H1 (cell line): ENCODE results near the gene KRTAP10-2. TPM values are rescaled to one million over a fixed set of nuclear protein-coding genes. Genes with fewer than 3 reads are reported as not detected.
A peak's percentile ranks its signal among the peaks of the same experiment; 100 is the strongest.

Experiments
- CTCF ChIA-PET: fragments of 300-600 bp; sonication (Branson Sonifier 250); formaldehyde crosslinking; loops from one replicate; lab custom pipeline; 2021; ENCODE audit not compliant: partially characterized antibody; lab: Charles Lee
- POLR2A ChIA-PET: fragments of 300-600 bp; sonication (Branson Sonifier 250); formaldehyde crosslinking; loops from one replicate; lab custom pipeline; 2021; ENCODE audit warnings: inconsistent platforms; ENCODE audit not compliant: partially characterized antibody; lab: Charles Lee
- DNase-seq, 2 experiments: peaks; one replicate each; pipeline versions ENCODE4 v3.0.0 to v3.0.0-alpha.2; 2010 to 2022; ENCODE audit warnings: low spot score in 2 of 2, low read depth in 1 of 2, mixed read lengths in 1 of 2
- FAIRE-seq: peaks from 2 replicates; lab custom pipeline; 2011; peaks lifted over from hg19 to GRCh38; lab: Jason Lieb, UNC
- H2AFZ ChIP-seq: 2 replicates; pipeline ENCODE4 v1.8.1; 2012; ENCODE audit warnings: low read length, inconsistent platforms
- H2AK5ac ChIP-seq: 2 replicates; pipeline ENCODE4 v1.6.1; 2013; ENCODE audit warnings: low read depth, low read length
- H2BK120ac ChIP-seq: replicated peaks from 2 replicates; pipeline ENCODE3; 2013; ENCODE audit warnings: low read depth, low read length, inconsistent platforms
- H2BK12ac ChIP-seq: 2 replicates; pipeline ENCODE4 v1.6.1; 2013; ENCODE audit warnings: low read depth, low read length
- H2BK15ac ChIP-seq: 2 replicates; pipeline ENCODE4 v1.6.1; 2013; ENCODE audit warnings: low read length
- H2BK20ac ChIP-seq: 2 replicates; pipeline ENCODE4 v1.6.1; 2013; ENCODE audit warnings: low read length
- H2BK5ac ChIP-seq: 2 replicates; pipeline ENCODE4 v1.6.1; 2013; ENCODE audit warnings: low read depth, low read length
- H3K14ac ChIP-seq: 2 replicates; pipeline ENCODE4 v1.6.1; 2013; ENCODE audit warnings: inconsistent platforms; ENCODE audit not compliant: insufficient read length
- H3K18ac ChIP-seq: 2 replicates; pipeline ENCODE4 v1.6.1; 2013; ENCODE audit warnings: low read length; ENCODE audit errors: extremely low read depth
- H3K23ac ChIP-seq: 2 replicates; pipeline ENCODE4 v1.6.1; 2013; ENCODE audit warnings: inconsistent platforms; ENCODE audit not compliant: insufficient read length
- H3K23me2 ChIP-seq: 2 replicates; pipeline ENCODE4 v1.6.1; 2013; ENCODE audit warnings: low read depth, low read length
- H3K27ac ChIP-seq: 2 replicates; pipeline ENCODE4 v1.6.1; 2011; ENCODE audit warnings: low read depth, low read length, inconsistent platforms
- H3K27me3 ChIP-seq, 4 experiments: replicated peaks in 1 of 4; 1 replicate in 1 of 4; 2 replicates in 3 of 4; pipeline versions ENCODE4 v1.6.1 to v1.8.1; 2011 to 2013; ENCODE audit warnings: low read length in 3 of 4, mild to moderate bottlenecking in 3 of 4, inconsistent platforms in 2 of 4, mixed read lengths in 2 of 4, moderate library complexity in 1 of 4; ENCODE audit not compliant: control insufficient read depth in 3 of 4, insufficient read depth in 3 of 4; ENCODE audit errors: extremely low read depth in 1 of 4
- H3K36me3 ChIP-seq, 4 experiments: 2 replicates each; pipeline versions ENCODE4 v1.6.1 to v1.8.1; 2011 to 2013; ENCODE audit warnings: mild to moderate bottlenecking in 4 of 4, low read length in 3 of 4, moderate library complexity in 2 of 4, control low read depth in 1 of 4, inconsistent platforms in 1 of 4; ENCODE audit not compliant: insufficient read depth in 4 of 4, control insufficient read depth in 2 of 4
- H3K4ac ChIP-seq: replicated peaks from 2 replicates; pipeline ENCODE3; 2013; ENCODE audit warnings: low read length, low read depth, mixed read lengths, inconsistent platforms; ENCODE audit not compliant: insufficient read length
- H3K4me1 ChIP-seq, 4 experiments: replicated peaks in 1 of 4; 1 replicate in 1 of 4; 2 replicates in 3 of 4; pipeline versions ENCODE4 v1.6.1 to v1.8.1; 2011 to 2013; ENCODE audit warnings: low read length in 3 of 4, inconsistent platforms in 2 of 4, mixed read lengths in 1 of 4; ENCODE audit not compliant: insufficient read depth in 4 of 4, control insufficient read depth in 3 of 4
- H3K4me2 ChIP-seq, 2 experiments: 2 replicates each; pipeline versions ENCODE4 v1.6.1 to v1.8.1; 2011 to 2013; ENCODE audit warnings: low read depth in 2 of 2, low read length in 2 of 2, control low read depth in 1 of 2, inconsistent platforms in 1 of 2, mild to moderate bottlenecking in 1 of 2; ENCODE audit not compliant: insufficient read depth in 1 of 2
- H3K4me3 ChIP-seq, 4 experiments: fragments of 200-600, 300-600 bp in 1 of 4; sonication (generic), shearing (Covaris generic), sonication (Bioruptor Twin) in 1 of 4; 2 replicates each; pipeline versions ENCODE4 v1.5.1 to v1.8.1; 2011 to 2016; ENCODE audit warnings: low read length in 4 of 4, low read depth in 3 of 4, control low read depth in 2 of 4, inconsistent platforms in 2 of 4, mild to moderate bottlenecking in 2 of 4, mixed read lengths in 1 of 4, moderate library complexity in 1 of 4; ENCODE audit not compliant: insufficient read depth in 2 of 4; ENCODE audit errors: extremely low read depth in 1 of 4
- H3K56ac ChIP-seq: replicated peaks from 2 replicates; pipeline ENCODE3; 2013; ENCODE audit warnings: low read depth, mild to moderate bottlenecking, mixed read lengths, low read length, inconsistent platforms; ENCODE audit not compliant: insufficient read length
- H3K79me1 ChIP-seq: 2 replicates; pipeline ENCODE4 v1.6.1; 2013; ENCODE audit warnings: low read depth, low read length, control low read depth
- H3K79me2 ChIP-seq, 2 experiments: 2 replicates each; pipeline versions ENCODE4 v1.6.1 to v1.8.1; 2012 to 2013; ENCODE audit warnings: low read length in 2 of 2, mild to moderate bottlenecking in 2 of 2, inconsistent platforms in 1 of 2; ENCODE audit not compliant: insufficient read depth in 2 of 2, control insufficient read depth in 1 of 2
- H3K9ac ChIP-seq, 4 experiments: replicated peaks in 1 of 4; 1 replicate in 1 of 4; 2 replicates in 3 of 4; pipeline versions ENCODE4 v1.6.1 to v1.8.1; 2011 to 2013; ENCODE audit warnings: low read depth in 3 of 4, low read length in 3 of 4, control low read depth in 2 of 4, mild to moderate bottlenecking in 2 of 4, moderate library complexity in 2 of 4, inconsistent platforms in 1 of 4; ENCODE audit errors: extremely low read depth in 1 of 4
- H3K9me3 ChIP-seq, 2 experiments: 2 replicates each; pipeline versions ENCODE4 v1.6.1 to v1.8.1; 2012 to 2013; ENCODE audit warnings: mild to moderate bottlenecking in 2 of 2, moderate library complexity in 2 of 2, control low read depth in 1 of 2, inconsistent platforms in 1 of 2, low read depth in 1 of 2, low read length in 1 of 2, mixed read lengths in 1 of 2; ENCODE audit not compliant: insufficient read depth in 2 of 2
- H4K20me1 ChIP-seq, 2 experiments: replicated peaks in 1 of 2; 2 replicates each; pipeline versions ENCODE3 to v1.8.1; 2011 to 2013; ENCODE audit warnings: inconsistent platforms in 2 of 2, low read length in 2 of 2, mild to moderate bottlenecking in 1 of 2; ENCODE audit not compliant: insufficient read depth in 2 of 2, control insufficient read depth in 1 of 2
- H4K5ac ChIP-seq: 2 replicates; pipeline ENCODE4 v1.6.1; 2013; ENCODE audit warnings: low read length, low read depth, mixed read lengths, inconsistent platforms; ENCODE audit not compliant: insufficient read length
- H4K8ac ChIP-seq: 2 replicates; pipeline ENCODE4 v1.8.0; 2013; ENCODE audit warnings: mild to moderate bottlenecking, moderate library complexity, low read length, inconsistent platforms; ENCODE audit not compliant: insufficient read depth; ENCODE audit errors: extremely low read depth
- H4K91ac ChIP-seq: replicated peaks from 2 replicates; pipeline ENCODE3; 2013; ENCODE audit warnings: low read length, mixed read lengths, inconsistent platforms; ENCODE audit not compliant: insufficient read length
- ASH2L ChIP-seq: fragments of 200-600, 300-600 bp; sonication (generic); IDR thresholded peaks from one replicate; pipeline ENCODE4 v1.7.1; 2017; ENCODE audit warnings: low read length
- BRCA1 ChIP-seq: IDR thresholded peaks from 2 replicates; pipeline ENCODE4 v1.6.1; 2012; ENCODE audit warnings: low read depth, low read length, improper control_type of control experiment
- CHD1 ChIP-seq: IDR thresholded peaks from 2 replicates; pipeline ENCODE4 v1.6.1; 2012; ENCODE audit warnings: low read depth, low read length, improper control_type of control experiment
- CHD2 ChIP-seq: IDR thresholded peaks from 2 replicates; pipeline ENCODE4 v1.6.1; 2012; ENCODE audit warnings: low read length, improper control_type of control experiment
- E2F6 ChIP-seq: IDR thresholded peaks from 2 replicates; pipeline ENCODE4 v1.6.1; 2012; ENCODE audit warnings: inconsistent platforms
- EGR1 ChIP-seq: IDR thresholded peaks from 2 replicates; pipeline ENCODE4 v1.6.1; 2011; ENCODE audit warnings: low read depth, low read length, borderline replicate concordance
- HDAC2 ChIP-seq, 2 experiments: fragments of 300-600 bp in 1 of 2; sonication (generic) in 1 of 2; IDR thresholded peaks; 2 replicates each; pipeline ENCODE4 v1.6.1; 2011 to 2012; ENCODE audit warnings: low read depth in 2 of 2, low read length in 2 of 2, mild to moderate bottlenecking in 2 of 2, moderate library complexity in 2 of 2, borderline replicate concordance in 1 of 2, inconsistent platforms in 1 of 2
- MAFK ChIP-seq: IDR thresholded peaks from 2 replicates; pipeline ENCODE4 v1.6.1; 2012; ENCODE audit warnings: low read depth, mild to moderate bottlenecking, improper control_type of control experiment, low read length
- NANOG ChIP-seq: IDR thresholded peaks from 2 replicates; pipeline ENCODE4 v1.6.1; 2011; ENCODE audit warnings: low read length, low read depth, mild to moderate bottlenecking, inconsistent platforms; ENCODE audit not compliant: insufficient read depth, poor library complexity, severe bottlenecking
- POU5F1 ChIP-seq: IDR thresholded peaks from 2 replicates; pipeline ENCODE4 v1.6.1; 2011; ENCODE audit warnings: low read depth, mild to moderate bottlenecking, low read length, moderate library complexity
- ZNF274 ChIP-seq: IDR thresholded peaks from 2 replicates; pipeline ENCODE4 v1.7.0; 2012; ENCODE audit warnings: low read length, borderline replicate concordance; ENCODE audit errors: extremely low read depth
- WGBS, 2 experiments: shearing (Covaris generic) in 1 of 2; methylation state at CpG; one replicate each; pipeline versions ENCODE4 v1.1.6 to v1.1.7; 2013 to 2015; ENCODE audit warnings: low lambda C conversion rate in 2 of 2, mixed read lengths in 2 of 2, inconsistent platforms in 1 of 2, low coverage in 1 of 2, missing lambda C conversion rate in 1 of 2; ENCODE audit not compliant: insufficient replicate concordance in 2 of 2, insufficient coverage in 1 of 2, insufficient read length in 1 of 2; ENCODE audit errors: extremely low coverage in 1 of 2, missing lambda C conversion rate in 1 of 2; 5-methylcytosine and 5-hydroxymethylcytosine counted together
- polyA plus RNA-seq, 7 experiments: library from polyadenylated mRNA; depleted of rRNA in 3 of 7; stranded (reverse) in 5 of 7; unstranded in 2 of 7; fragments of >200 nt in 5 of 7; fragments of 200-250 nt in 2 of 7; gene quantifications; 1 replicate in 5 of 7; 2 replicates in 1 of 7; 4 replicates in 1 of 7; pipeline versions ENCODE4 v1.2.1 to v1.2.3, GENCODE V29; 2011 to 2013; ENCODE audit warnings: missing spikeins in 2 of 7, mixed read lengths in 2 of 7
- total RNA-seq: library from RNA; stranded (reverse); fragmentation: NEBNext Ultra II Directional; extraction: Animal tissue kit (Norgen Biotek cat#: 25700); gene quantifications from 2 replicates; pipeline ENCODE4 v1.2.1, GENCODE V29; 2021

KRTAP10-2 gene
- total and polyA plus RNA-seq, 2 of the 8 experiments (the other 6 are each of a cell fraction or from before 2014, with no cell fraction given) = 0.11 TPM; not detected in 1

- no peak overlapping the region for H4K91ac ChIP-seq
- 91% methylated on average over 37 of the region's 37 CpGs; no CpG with 5 or more reads in 1 of the 2 experiments for WGBS, 2 experiments
- FAIRE-seq (no peak), DNase-seq (no peak)
- no peak overlapping the region; the same call in 1 of the 2 replicates for H4K8ac ChIP-seq
- H3K18ac ChIP-seq = no peak overlapping the region
- no peak overlapping the region for H2AFZ ChIP-seq
- H2BK5ac ChIP-seq = no peak overlapping the region; the same call in 1 of the 2 replicates
- H2AK5ac ChIP-seq = no peak overlapping the region
- no peak overlapping the region for H3K27ac ChIP-seq
- POLR2A ChIA-PET = no interaction called here
- peak overlapping the region; percentile 75; the same call in 1 of the 2 replicates for H2BK12ac ChIP-seq
- no peak overlapping the region for H3K14ac ChIP-seq
- H3K4me3 ChIP-seq = no peak overlapping the region
- no peak overlapping the region for H3K56ac ChIP-seq
- H2BK15ac ChIP-seq = no peak overlapping the region
- H3K9me3 ChIP-seq = peaks cover 0 to 15% of the 10 kb centered on the region in 2 experiments; a peak in 1 of 4 replicates
- H2BK20ac ChIP-seq = no peak overlapping the region
- H4K5ac ChIP-seq = no peak overlapping the region
- H3K4me1 ChIP-seq = no peaks in the 10 kb centered on the region; a peak in 1 of 7 replicates
- CTCF ChIA-PET = interaction anchor here (0.9 kb wide), 1 partner anchor 11 kb away, joined by 3 read pairs; no protein-coding TSS in a partner anchor
- no peaks in the 10 kb centered on the region for H3K79me2 ChIP-seq
- H3K79me1 ChIP-seq = peaks cover 3% of the 10 kb centered on the region; the same call in 1 of the 2 replicates
- peaks cover 0 to 2% of the 10 kb centered on the region in 2 experiments for H4K20me1 ChIP-seq
- H2BK120ac ChIP-seq = no peak overlapping the region
- H3K4me2 ChIP-seq = no peak overlapping the region
- H3K9ac ChIP-seq = no peak overlapping the region
- peaks cover 0 to 3% (median 0%) of the 10 kb centered on the region in 4 experiments; a peak in 1 of 7 replicates for H3K27me3 ChIP-seq
- peaks cover 16% of the 10 kb centered on the region; the same call in 1 of the 2 replicates for H3K23me2 ChIP-seq
- H3K4ac ChIP-seq = no peak overlapping the region
- H3K23ac ChIP-seq = no peak overlapping the region
- no peaks in the 10 kb centered on the region for H3K36me3 ChIP-seq
- TF ChIP-seq HDAC2 (IDR thresholded peaks at IDR 0.05; ENCODE audit: borderline replicate concordance in 1 of 2, low read depth in 2 of 2, low read length in 2 of 2) (no peak), BRCA1 (no peak), ASH2L (no peak), EGR1 (no peak), POU5F1 (no peak), CHD2 (no peak), ZNF274 (no peak), E2F6 (no peak), MAFK (no peak), CHD1 (no peak), NANOG (no peak)
Observed at GRCh38 chr21:44527156-44527982, 23.9 kb downstream of the KRTAP10-2 start.
